Panc1 (cell line): ENCODE results near the gene C2CD2L.

Source experiments
- POLR2AphosphoS5 ChIP-seq: IDR thresholded peaks from 2 replicates; pipeline ENCODE4 v1.6.1; 2012; ENCODE audit warnings: mild to moderate bottlenecking, low read depth, low read length, moderate library complexity
- SIN3A ChIP-seq: IDR thresholded peaks from 2 replicates; pipeline ENCODE4 v1.6.1; 2012; ENCODE audit warnings: low read depth, mild to moderate bottlenecking, low read length, moderate library complexity, borderline replicate concordance; ENCODE audit not compliant: insufficient read depth
- TF ChIP-seq, protein P1 (sequence below): fragments of 450-650 bp; IDR thresholded peaks from 2 replicates; pipeline ENCODE4 v1.5.1; 2017; ENCODE audit warnings: mild to moderate bottlenecking
- TF ChIP-seq, protein P2 (sequence below), 2 experiments: IDR thresholded peaks; 2 replicates each; pipeline ENCODE4 v1.6.1; 2011 to 2012; ENCODE audit warnings: low read depth in 2 of 2, control low read depth in 1 of 2, low read length in 1 of 2, mild to moderate bottlenecking in 1 of 2, moderate library complexity in 1 of 2; ENCODE audit not compliant: insufficient read depth in 1 of 2

DNA sequence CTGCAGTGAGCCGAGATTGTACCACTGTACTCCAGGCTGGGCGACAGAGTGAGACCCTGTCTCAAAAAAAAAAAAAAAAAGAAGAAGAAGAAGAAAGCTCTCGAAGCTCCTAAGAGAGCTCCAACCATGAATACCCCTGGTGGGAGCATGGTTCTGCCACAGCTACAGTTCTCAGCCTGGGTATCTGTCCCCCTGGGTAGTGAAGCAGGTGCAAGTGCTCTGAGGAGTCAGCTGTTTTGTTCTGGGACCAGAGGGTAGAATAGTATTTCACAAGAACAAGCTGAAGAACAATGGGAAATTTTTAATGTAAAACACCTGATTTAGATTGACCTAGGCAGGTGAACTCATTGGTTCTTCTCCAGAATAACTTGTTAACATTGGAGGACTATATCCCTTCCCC is 45.9 kb upstream of the C2CD2L start:
- TF ChIP-seq, protein P1, sequence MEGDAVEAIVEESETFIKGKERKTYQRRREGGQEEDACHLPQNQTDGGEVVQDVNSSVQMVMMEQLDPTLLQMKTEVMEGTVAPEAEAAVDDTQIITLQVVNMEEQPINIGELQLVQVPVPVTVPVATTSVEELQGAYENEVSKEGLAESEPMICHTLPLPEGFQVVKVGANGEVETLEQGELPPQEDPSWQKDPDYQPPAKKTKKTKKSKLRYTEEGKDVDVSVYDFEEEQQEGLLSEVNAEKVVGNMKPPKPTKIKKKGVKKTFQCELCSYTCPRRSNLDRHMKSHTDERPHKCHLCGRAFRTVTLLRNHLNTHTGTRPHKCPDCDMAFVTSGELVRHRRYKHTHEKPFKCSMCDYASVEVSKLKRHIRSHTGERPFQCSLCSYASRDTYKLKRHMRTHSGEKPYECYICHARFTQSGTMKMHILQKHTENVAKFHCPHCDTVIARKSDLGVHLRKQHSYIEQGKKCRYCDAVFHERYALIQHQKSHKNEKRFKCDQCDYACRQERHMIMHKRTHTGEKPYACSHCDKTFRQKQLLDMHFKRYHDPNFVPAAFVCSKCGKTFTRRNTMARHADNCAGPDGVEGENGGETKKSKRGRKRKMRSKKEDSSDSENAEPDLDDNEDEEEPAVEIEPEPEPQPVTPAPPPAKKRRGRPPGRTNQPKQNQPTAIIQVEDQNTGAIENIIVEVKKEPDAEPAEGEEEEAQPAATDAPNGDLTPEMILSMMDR, result no peak
- TF ChIP-seq, protein P2, sequence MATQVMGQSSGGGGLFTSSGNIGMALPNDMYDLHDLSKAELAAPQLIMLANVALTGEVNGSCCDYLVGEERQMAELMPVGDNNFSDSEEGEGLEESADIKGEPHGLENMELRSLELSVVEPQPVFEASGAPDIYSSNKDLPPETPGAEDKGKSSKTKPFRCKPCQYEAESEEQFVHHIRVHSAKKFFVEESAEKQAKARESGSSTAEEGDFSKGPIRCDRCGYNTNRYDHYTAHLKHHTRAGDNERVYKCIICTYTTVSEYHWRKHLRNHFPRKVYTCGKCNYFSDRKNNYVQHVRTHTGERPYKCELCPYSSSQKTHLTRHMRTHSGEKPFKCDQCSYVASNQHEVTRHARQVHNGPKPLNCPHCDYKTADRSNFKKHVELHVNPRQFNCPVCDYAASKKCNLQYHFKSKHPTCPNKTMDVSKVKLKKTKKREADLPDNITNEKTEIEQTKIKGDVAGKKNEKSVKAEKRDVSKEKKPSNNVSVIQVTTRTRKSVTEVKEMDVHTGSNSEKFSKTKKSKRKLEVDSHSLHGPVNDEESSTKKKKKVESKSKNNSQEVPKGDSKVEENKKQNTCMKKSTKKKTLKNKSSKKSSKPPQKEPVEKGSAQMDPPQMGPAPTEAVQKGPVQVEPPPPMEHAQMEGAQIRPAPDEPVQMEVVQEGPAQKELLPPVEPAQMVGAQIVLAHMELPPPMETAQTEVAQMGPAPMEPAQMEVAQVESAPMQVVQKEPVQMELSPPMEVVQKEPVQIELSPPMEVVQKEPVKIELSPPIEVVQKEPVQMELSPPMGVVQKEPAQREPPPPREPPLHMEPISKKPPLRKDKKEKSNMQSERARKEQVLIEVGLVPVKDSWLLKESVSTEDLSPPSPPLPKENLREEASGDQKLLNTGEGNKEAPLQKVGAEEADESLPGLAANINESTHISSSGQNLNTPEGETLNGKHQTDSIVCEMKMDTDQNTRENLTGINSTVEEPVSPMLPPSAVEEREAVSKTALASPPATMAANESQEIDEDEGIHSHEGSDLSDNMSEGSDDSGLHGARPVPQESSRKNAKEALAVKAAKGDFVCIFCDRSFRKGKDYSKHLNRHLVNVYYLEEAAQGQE (IDR thresholded peaks at IDR 0.05; ENCODE audit: insufficient read depth in 1 of 2, low read depth in 2 of 2, low read length in 1 of 2), result no peak
- TF ChIP-seq POLR2AphosphoS5 (no peak), SIN3A (no peak)
